ENCODE measurements around the gene ABHD11. TPM values are rescaled to one million over a fixed set of nuclear protein-coding genes. Genes with fewer than 3 reads are reported as not detected.

The ABHD11 gene
- total and polyA plus RNA-seq, 2 experiments from 2014 or later: 18.7 to 24.6 TPM

DNA sequence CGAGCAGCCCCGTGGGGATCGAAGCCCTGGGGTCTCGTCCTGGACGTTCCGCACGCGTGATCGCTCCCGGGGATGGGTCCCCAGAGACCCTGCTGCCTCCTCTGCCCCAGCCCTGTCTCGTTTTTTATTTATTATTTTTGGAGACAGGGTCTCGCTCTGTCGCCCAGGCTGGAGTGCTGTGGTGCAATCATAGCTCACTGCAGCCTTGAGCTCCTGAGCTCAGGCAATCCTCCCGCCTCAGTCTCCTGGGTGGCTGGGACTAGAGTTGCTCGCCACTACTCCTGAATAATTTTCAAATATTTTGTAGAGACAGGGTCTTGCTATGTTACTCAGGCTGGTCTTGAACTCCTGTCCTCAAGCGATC, 18.8 kb downstream of the ABHD11 start (continued):
- no peak for TF ChIP-seq REST (IDR thresholded peaks at IDR 0.05; ENCODE audit: unreplicated experiment)

DNA sequence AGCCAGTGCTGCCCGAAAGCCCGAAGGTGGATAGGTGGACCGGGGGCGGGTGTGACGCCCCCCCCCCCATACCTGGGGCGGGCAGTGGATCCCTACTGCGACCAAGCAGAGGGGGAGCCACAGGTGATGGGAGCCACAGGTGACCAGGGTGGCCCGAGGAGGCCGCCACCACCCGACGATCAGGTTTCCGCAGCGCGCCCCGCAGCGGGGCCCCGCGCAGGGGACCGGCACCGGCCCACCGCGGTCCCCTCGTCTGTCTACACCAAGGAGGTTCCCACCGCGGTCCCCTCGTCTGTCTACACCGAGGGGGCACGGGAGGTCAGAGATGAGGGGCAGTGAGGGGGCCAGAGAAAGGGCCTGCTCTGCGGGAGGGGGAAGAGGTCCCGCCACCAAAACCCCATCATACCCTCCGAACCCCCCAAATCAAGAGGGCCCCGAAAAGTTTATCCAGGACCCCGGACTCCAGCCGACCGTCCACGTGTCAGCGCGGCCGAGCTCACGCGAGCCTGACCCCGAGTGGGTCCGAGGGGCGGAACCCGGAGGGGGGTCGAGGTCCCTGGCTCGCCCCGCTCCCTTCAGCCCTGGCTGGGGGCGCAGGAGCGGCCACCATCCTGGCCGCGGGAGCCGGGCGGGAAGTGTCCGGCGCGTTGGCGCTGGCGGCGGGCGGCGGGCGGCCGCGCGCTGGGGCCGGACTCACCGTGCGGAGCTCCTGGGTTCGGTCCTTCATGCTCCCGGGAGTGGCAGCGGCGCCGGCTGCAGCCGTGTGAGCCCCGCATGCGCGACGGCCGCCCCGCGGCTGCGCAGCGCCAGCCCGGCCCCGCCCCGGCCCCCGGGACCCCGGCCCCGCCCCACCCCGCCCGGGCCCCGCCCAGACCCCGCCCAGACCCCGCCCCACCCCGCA, 19.4 kb downstream of the ABHD11 start, which contains the start of gene STX1A:
TSS of gene STX1A (minus strand) at position 765 of the 901 bp plus-strand sequence. CDS start at position 727, 38 bp downstream.
- no peak within 1 kb of the TSS; the same call in 1 of the 2 replicates for H3K27ac Mint-ChIP-seq
- Histone ChIP-seq H3K4me1 (ENCODE audit: insufficient read depth) (no peaks in the 10 kb centered on the region; the same call in 1 of the 2 replicates), H3K4me2 (peak within 1 kb of the TSS; percentile 95), H3K27me3 (ENCODE audit: insufficient read depth) (peaks cover 24% of the 10 kb centered on the region), H2AFZ (peak within 1 kb of the TSS; percentile 90), H3K79me2 (replicated peaks; ENCODE audit: insufficient read depth) (no peaks in the 10 kb centered on the region), H3K27ac (ENCODE audit: low read depth) (no peak within 1 kb of the TSS), H3K4me3 (peak within 1 kb of the TSS; percentile 86), H4K20me1 (replicated peaks; ENCODE audit: insufficient read depth) (no peaks in the 10 kb centered on the region; the same call in 1 of the 2 replicates), H3K9me2 (ENCODE audit: insufficient read depth) (no peaks in the 10 kb centered on the region), H3K36me3 (ENCODE audit: insufficient read depth) (no peaks in the 10 kb centered on the region), H3F3A (replicated peaks; ENCODE audit: low read depth) (no peaks in the 10 kb centered on the region)
- H3K9me3 Mint-ChIP-seq: no peaks in the 10 kb centered on the region
- ATAC-seq (peak; percentile 89), DNase-seq (ENCODE audit: low spot score) (peak; percentile 82)
- no peaks in the 10 kb centered on the region for H3K36me3 Mint-ChIP-seq (ENCODE audit: low read depth)
- TF ChIP-seq ZNF462 (CRISPR knock-in tag; IDR thresholded peaks at IDR 0.05) (no peak), POLR2AphosphoS5 (IDR thresholded peaks at IDR 0.05; ENCODE audit: low read depth) (0 out of 2 replicates have a peak, but pooled peaks have one; percentile 43)
- H3K27me3 Mint-ChIP-seq (ENCODE audit: insufficient read depth, low read depth, poor library complexity): peaks cover 20% of the 10 kb centered on the region
- H3K4me3 Mint-ChIP-seq: peak within 1 kb of the TSS; percentile 70
- no peaks in the 10 kb centered on the region; the same call in 2 of the 3 replicates for H3K4me1 Mint-ChIP-seq

Measured in GM23338 (cell line).